NCI-H1436 (cell line): ENCODE results near the gene TBX5.

Experiments used
- DNase-seq: peaks from one replicate; lab custom pipeline; 2025; lab: John Stamatoyannopoulos, UW

The TBX5 gene

DNA sequence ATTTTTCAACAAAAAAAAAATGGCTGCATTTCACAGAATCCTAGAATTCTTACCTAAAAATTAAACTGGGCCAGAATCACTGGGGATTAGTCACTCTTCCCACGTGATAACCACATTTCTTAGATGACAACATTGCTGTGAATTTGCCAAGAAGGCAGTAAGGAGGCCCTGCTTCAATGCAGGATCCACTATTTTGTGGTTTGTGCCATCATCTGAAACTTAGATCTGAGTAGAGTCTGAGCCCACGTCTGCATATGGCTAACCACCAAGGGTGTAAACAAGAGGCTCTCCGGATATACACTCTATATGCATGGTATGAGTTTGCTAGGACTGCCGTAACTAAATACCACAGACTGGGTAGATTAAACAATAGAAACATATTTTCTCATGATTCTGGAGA, 24.4 kb upstream of the TBX5 start:
- DNase-seq = no peak

DNA sequence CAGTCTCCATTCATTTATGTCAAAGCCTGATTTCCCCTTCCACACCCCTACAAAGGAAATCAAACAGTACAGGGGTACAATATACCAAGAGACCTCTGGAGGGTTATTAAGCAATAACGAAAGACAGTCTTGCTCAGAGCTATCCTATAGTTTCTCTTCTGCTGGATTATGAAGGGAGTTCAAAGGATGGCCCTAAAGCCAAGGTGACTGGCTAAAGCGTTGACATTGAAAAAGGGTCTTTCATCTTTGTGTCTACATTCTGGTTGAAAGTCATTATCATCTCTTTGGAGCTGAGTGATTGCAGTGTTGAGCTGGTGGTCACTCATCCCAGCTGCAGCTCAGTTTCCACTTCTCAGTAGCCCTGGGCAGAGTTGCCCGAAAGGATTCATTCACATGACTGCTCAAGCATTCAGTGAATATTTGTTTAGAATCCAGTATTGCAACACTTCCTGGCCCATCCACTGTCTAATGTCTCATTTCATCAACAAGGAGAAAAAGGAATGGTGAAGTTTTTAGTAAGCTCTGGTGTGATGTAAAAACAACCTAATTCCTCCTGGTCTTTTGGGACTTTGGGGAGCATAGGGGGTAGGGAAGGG, 19.2 kb upstream of the TBX5 start:
- DNase-seq = no peak

DNA sequence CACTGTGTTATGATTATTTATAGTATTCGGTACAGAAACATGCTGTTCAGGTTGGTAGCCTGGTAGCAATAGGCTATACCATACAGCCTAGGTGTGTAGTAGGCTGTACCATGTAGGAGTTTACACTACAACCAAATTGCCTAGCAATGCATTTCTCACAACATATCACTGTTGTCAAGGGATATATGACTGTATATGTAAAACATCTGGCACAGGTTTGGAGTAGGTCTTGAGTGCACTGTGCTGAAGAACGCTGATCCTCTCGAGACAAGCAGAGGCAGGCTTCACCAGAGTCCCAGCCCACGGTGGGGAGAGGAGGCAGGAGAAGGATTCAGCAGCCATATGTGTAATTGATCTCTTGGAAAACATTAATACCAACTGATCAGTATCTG, 15.0 kb upstream of the TBX5 start:
- DNase-seq = no peak

DNA sequence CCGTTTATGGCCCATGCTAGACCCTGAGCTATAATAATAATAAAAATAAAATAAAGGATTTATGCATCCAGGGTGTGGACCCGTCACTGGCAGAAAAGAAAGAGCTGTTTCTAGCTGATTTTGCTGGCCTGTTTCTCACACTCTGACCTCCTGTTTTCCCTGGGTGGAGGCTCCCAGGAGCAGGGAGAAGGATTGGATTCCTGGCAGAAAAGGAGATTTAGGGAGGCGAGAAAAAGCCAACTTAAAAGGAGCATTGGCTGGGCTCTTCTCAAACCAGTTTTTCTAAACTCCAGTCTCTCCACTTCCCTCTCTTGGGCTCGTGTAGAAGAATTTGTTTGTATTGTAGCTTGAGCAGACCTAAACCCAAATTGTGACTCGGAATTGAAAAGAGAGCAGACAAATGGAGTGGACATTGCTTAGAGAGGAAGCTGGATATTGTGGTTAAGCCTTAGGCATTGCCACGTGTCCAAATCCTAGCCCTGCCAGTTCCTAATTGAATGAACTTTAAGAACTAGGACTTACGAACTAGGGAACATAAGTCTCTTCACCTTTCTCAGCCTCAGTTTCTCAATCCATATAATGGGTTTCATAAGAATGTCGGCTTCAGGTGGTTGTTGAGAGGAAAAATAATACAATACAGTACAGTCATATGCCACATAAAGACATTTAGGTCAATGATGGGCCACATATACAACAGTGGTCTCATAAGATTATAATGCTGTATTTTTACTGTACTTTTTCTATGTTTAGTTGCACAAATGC, 14.4 kb upstream of the TBX5 start:
- DNase-seq = no peak

DNA sequence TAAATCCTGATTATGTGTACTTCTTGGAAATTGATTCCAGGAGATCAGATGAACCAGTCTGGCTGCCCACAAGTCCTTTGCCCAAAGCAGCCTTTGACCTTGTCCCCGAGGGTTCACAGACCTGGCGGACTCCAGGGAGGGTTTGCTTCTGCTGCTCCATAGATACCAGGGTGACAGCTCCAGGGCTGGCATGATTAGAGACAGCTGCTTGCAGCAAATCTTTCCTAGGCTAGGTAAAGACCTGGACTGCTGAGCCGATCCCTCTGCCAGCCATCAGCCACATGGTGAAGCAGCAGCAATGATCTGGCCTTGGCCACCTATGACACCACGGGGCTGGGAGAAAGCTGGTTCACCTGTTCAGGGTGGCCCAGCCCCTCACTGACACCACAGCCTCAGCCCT, 10.1 kb upstream of the TBX5 start:
- DNase-seq = no peak

DNA sequence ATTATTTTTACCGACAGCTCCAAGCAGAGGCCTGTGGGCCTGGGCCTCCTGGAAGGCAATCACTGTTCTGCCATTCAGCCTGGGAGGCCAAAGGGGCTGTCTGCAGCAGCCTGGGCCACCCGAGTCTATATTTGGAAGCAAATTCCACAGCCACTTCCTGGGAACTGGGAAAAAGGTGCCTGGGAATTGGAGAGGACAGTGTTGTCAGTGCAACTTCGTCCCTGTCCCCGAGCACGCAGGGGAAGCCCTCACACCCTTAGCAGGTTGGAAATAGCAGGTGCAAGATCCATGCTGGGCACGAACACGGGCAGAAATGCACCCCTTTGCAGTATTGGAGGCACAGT, 9.6 kb upstream of the TBX5 start:
- no peak for DNase-seq

DNA sequence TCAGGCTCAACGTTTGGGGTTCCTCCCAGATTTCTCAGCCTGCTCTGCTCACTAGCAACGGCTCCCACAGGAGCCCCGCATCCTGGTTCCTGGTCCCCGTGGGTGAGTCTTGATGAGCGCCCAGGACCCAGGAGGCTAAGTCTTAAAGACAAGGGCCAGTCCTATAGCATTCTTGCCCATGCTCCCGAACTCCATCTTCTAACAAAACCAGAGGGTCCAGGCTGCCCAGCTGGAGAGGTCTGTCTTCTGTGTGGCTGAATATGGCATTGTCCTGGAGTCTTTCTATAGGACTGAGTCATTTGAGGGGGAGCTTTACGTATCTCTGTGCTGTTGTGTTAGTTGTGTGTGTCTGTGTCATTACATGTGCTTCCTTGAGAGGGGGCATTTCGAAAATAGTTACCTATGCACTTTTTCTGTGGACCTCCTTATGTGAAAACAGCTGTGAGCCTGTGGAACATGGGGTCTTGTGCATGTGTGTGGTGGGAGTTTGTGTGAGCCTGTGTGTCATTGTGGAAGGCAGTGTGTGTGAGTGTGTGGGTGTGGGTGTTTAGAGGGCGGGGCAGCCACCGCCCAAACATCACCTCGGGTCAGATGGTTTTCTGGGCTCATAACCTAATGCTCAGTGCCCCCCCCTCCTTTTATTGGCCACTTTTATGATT, 9.1 kb upstream of the TBX5 start:
- no peak for DNase-seq

DNA sequence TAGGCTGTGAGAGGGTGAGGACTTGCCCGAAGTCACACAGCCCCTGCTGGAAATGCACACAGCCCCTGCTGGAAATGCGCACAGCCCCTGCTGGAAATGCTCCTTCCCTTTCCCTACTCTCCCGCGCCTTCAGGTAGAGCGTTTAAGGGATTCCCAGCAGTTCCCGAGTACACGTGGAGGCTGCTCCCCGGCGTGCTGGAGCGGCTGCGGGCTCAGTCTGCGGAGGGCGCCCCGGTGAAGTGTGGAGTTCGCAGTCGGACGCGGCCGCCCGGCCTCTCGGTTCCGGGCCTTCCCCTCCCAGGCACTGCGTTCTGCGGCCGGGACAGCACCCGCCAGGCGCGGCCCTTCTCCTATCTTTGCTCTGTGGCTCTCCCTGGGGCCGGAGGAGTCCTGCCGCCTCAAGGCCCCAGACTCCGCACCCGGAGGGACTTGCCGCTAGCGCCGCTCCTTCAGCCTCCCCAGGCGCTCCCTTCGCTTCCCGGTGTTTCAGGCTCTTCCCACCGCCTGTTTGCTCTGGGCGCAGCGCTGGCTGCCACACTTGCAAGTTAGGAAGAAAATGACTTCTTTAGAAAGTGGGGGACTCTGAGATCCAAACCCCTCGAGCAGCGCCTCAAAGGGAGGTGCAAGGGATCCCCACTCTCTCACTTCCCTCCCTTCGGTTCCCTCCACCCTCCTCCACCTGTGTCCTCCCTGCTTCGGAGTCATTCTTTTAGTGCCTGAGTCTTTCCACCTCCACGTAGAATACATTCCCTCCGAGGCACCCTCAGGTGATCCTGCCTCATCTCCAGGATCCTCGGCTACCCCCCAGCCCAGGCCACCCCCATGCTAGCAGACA, 8.3 kb upstream of the TBX5 start:
- DNase-seq = no peak

DNA sequence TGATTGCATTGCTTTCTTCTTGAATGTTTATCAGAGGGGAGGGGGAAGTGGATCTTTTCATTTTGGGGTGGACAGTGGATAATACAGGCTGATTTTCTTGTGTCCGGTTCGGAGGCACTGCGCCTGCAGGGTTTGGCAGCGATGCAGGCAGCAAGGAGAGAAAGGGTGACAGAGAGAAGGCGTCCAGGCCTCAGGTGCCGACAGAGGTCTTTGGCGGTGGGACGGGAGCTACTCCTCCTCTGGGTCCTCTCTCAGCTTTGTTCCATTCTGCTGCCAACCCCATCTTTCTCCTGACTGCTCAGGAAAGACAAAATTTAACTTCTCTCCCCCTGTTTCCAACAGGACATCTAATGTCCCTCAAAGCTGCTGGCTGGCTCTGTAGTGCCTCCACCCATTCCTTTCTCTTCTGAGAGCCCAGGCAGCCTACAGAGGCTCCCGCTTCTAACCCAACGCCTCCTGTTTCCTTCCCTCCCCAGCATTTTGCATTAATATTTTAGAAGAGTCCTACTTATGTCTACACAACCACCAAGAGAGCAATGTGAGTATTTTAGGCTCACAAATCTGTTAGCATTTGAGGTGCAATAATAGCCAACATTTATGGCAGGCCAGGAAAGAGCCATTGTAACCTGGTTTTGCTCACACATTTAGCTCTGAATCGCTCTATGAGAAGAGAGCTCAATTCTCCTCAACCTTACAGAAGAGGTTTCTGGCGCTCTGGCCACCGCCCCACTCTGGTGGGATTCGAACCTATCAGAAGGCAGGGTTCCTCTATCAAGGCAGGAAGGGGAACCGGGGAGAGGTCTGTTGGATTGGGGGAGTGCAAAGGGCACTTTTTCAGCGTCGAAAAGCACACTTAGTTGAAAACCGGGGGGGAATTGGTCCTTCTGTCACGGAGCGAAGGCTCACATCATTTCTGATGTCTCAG, 7.1 kb upstream of the TBX5 start:
- DNase-seq = no peak

DNA sequence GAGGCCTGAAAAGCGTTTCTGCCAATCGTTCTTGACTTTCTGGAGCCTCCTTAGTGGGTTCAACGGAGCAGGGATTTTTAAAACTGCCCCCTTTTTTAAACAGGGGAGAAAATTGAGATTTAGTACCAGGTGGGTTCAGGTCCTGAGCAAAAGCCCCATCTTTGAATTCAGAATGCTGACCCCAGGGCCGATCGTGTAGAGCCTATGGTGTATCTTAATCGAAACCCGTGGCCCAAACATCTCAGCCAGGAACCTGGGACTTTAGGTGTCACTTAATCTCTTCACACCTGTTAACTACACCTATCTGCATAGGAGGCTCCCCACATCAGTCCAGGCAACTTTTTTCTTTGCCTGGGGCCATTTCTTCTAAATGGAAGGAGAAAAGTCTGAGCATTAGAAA, 6.4 kb upstream of the TBX5 start:
- DNase-seq = no peak

DNA sequence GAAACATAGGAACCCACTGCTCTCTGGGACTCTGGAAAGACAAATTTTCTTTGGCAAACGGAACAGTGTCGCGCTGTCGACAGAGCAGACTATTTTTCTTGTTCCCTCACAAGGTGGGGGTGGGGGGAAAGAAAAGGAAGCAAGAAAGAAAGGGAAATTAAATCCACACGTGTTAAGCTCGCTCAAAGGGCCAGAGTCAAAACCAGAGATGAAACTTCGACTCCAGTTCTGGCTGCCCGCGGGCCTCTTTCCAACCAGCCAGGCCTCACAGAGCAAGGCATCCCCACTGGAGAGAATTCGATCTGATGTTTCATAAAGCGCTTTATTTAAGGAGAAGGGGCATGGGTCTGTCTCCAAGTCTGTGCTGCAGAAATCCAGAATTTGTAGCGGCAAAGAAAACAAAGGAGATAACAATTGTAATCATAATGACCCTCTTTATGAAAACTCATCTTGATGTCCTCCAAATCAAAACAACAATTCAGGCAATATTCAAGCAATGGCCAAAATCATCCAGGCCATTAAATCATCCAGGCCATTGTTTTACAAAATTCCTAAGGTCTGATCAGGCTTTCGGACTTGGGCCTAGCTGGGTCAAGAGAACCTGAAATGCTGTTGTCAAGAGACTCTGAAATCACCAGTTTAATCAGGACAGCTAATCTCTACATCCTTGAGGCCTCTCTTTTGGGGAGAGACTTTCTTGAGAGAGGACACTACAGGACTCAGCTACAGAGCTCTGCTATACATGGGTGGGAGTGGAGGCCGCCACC, 5.3 kb upstream of the TBX5 start:
- no peak for DNase-seq

DNA sequence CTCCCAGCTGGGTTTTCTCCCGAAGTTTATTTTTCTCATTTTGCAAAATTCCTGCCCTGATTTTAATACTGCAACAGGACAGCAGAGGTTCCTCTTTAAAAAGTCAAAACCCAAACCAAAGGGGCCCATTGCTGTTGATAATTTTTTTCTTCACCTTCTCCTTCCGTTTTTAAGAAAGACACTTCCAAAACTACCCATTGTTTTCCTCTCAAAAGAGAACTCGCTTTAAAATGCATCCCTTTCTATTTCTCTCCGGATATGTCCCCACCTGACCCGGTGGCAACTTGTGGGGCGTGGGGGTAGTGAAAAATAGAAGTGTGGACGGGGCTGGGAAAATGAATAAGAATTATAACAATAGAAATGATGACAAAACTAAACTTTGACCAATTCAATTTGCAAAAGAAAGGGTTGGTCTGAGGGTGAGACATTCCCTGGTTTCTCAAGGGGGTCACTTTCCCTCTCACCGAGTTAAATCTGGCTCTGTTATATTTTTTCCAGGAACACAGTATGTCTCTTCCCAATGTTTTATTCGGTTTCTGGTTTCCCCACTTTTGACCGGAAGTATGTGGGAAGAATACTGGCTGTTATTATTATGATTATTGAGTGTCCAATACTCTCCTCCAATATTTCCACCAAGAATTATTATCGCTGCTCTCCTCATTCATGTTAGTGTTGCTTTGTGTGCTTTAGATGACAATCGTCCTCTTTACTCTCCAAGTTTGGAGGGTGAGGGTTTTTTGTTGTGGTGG, 4.1 kb upstream of the TBX5 start:
- DNase-seq = no peak

DNA sequence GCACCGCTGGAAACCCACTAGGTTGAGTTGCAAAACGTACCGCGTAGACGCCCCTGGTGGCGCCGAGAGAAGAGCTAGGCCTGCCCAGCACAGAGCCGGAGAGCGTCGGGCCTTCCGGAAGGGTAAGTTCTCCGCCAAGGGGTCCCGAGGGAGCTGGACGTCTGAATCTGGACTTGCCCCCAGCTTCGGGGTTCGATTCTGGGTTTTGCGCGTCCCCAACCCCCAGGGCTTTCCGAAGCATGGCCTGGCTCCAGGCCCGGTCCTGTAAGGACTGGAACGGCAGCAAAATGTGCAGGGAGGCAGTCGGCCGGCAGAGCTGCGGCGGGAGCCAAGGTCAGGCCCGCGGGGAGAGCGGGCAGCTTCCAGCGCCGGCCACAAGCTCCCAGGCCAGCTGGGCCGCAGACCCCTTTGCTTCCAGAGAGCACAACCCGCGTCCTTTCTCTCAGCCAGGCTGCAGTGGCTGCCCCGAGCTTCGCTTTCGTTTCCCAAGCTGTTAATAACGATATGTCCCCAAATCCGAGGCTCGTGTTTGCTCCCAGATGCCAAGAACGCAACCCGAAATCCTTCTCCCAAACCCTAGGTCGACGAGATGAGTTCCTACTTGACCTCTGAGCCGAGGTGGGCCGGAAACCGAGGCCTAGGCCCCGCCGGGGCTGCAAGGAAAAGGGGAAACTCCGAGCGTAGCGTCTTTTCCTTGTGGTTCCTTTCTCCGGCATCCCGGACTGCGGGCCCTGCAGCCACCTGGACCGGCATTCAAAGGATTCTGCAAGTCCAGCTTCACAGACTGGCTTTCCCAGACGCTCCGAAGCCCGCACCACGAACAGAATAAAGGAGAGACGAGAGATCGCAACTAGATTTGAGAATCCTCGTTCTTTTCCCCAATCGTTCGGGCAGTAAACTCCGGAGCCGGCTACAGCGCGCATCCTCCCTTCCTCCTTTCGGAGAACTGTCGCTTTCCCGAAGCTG, 3.2 kb upstream of the TBX5 start:
- DNase-seq = no peak

DNA sequence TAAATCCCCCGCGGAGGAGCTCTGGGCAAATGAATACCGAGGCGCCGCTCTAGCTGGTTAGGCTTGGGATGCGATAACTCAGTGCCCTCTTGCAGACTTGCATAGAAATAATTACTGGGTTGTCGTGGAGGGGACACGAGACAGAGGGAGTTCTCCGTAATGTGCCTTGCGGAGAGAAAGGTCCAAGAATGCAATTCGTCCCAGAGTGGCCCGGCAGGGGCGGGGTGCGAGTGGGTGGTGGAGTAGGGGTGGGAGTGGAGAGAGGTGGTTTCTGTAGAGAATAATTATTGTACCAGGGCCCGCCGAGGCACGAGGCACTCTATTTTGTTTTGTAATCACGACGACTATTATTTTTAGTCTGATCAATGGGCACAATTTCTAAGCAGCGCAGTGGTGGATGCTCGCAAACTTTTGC, 2.5 kb upstream of the TBX5 start:
- no peak for DNase-seq

DNA sequence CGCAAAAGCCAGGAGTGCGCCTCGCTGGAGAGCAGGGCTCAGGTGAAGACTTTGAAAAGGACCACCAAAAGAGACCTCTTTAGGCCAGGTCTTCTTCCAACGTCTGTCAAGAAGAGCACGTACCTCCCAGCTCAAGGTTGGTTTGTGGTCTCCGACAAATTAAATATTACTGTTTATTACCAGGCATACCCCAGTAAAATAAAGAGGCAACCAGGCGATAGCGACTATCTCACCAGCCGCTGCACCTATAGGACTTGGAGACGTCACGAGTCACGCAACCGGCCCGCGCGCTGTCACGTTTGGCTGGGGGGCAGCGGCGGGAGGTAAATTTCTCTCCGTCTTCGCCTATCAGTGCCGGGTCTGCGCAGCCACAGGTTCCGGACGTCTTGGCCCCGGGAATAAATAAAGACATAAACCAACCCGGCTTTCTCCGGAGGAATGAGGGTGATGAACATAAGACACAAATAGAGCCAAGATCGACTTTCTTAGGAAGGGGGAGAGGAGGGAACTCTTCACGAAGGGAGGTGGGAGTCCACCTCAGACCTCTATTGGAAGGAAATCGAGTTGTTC, 2.0 kb upstream of the TBX5 start:
- DNase-seq = no peak

DNA sequence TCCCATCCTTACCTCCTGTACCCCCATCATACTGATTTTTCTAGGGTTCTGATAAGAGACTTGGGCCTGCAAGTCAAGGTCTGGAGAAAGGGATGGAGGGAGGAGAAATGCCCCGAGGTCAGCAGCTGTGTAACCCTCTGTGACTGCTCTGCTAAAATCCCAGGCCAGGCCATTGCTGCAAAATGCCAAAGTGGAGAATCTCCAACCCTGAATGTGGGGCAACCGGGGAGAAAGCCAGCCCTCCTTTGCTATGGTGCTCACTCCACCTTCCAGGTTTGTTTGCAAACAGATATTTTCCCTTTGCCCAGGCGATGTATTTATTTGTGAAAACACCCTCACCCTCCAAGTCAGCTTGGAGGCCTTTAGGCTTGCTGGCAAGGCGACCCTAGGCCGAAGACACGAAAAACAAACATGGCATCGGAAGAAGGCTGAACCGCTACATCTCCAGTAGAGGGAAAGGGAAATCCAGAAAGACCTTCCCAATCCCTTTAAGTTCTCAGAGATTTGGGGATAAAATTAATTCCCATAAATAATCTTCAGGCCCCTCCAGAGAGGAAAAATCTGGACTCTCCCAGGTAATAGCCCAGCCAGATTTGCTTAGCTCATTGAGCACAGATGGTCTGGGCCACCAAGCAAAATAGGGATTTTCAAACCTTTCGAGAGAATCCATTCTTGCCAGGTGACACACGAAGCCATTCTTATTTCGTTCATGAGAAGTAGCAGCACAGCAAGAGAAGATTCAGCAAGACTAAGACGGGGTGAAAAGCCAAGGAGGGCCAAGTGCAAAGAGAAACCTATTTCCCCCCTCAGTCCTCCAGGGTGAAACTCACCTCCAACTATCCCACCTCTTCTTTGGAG, 1.3 kb upstream of the TBX5 start:
- DNase-seq = no peak

DNA sequence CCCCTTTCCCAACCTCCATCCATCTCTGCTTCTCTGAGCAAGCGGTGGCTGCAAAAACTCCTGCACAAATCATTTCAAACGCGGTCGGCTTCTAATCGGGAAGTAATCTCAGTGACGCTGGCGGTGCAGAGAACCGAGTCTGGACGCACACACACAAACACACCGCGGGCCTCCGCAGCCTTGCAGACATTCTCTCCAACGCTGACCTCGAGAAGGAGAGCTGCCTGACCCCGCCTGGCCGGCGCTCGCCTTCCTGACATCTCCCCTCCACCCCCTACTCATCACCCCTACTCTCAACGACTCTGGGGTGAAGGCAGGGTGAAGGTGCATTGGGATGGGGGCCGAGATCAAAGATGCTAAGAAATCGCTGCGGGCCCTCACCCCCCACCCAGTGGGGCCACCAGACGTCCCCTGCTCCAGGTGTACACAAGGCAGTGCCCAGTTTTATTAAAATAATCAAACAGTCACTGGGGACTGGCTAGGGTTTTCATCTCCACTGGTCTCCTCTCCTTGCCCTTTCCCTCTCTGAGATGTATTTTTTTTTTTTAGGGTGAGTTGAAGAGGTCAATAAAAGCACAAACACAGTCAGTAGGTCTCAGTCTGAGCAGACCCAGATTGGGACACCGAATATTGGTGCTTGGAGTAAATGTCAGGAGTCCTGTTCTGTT, 506 bp upstream of the TBX5 start:
- DNase-seq = no peak
